Measurements from ENCODE around the gene CENPH.
"Not testable (repeated sequence)": the region's sequence is repeated elsewhere in the genome, so short reads cannot be mapped to it uniquely, and the experiment has no call there.

Gene CENPH

GRCh38 chr5:69212022-69212421 is 22.6 kb downstream of the CENPH start:
- Histone ChIP-seq H3K4me3 (ENCODE audit: low read length) (no peak overlapping the region), H3K27me3 (ENCODE audit: control insufficient read depth, insufficient read depth, low read length) (no peaks in the 10 kb centered on the region), H3K36me3 (ENCODE audit: control insufficient read depth, low read depth, low read length) (peaks cover 23% of the 10 kb centered on the region), H3K9ac (ENCODE audit: low read length) (no peak overlapping the region), H3K4me1 (ENCODE audit: control insufficient read depth, low read depth, low read length) (no peaks in the 10 kb centered on the region), H3K27ac (ENCODE audit: low read length) (no peak overlapping the region), H3K9me3 (ENCODE audit: control insufficient read depth, low read depth, low read length) (no peaks in the 10 kb centered on the region)

DNA sequence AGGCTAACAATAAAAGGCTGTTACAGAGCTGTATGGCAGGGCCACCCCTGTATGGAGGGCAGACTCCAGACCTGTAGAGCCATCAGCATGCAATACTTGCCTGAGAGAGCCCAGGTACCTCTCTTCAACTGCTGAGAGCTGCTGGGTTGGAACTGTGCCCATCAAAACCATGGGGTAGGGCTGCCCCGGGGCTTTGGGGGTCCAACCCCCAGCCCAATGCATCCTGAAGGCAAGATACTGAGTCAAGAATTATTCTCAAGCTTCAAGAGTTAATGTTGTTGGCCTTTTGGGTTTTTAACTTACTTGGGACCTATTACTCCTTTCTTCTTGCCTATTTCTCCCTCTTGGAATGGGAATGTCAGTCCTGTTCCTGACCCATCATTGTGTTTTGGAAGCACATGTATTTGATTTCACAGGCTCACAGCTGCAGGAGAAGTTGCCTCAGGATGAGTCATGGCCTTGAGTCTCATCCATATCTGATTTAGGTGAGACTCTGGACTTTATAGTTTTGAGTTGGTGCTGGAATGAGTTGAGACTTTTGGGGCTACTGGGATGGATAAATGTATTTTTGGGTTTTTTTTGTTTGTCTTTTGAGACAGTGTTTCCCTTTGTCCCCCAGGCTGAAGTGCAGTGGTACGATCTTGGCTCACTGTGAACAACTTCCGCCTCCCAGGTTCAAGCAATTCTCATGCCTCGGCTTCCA is 24.3 kb downstream of the CENPH start:
- H3K36me3 ChIP-seq (ENCODE audit: control insufficient read depth, low read depth, low read length), result peaks cover 17% of the 10 kb centered on the region
- no peaks in the 10 kb centered on the region for H3K4me1 ChIP-seq (ENCODE audit: control insufficient read depth, low read depth, low read length)
- H3K27me3 ChIP-seq (ENCODE audit: control insufficient read depth, insufficient read depth, low read length), result no peaks in the 10 kb centered on the region
- no peaks in the 10 kb centered on the region for H3K9me3 ChIP-seq (ENCODE audit: control insufficient read depth, low read depth, low read length)
- no peak overlapping the region for H3K27ac ChIP-seq (ENCODE audit: low read length)
- H3K4me3 ChIP-seq (ENCODE audit: low read length), result no peak overlapping the region
- no peak overlapping the region for H3K9ac ChIP-seq (ENCODE audit: low read length)

GRCh38 chr5:69217151-69217511 is 27.7 kb downstream of the CENPH start:
- peak overlapping the region; percentile 65 for H3K9ac ChIP-seq (ENCODE audit: low read length)
- H3K4me1 ChIP-seq (ENCODE audit: control insufficient read depth, low read depth, low read length), result no peaks in the 10 kb centered on the region
- no peaks in the 10 kb centered on the region for H3K27me3 ChIP-seq (ENCODE audit: control insufficient read depth, insufficient read depth, low read length)
- H3K9me3 ChIP-seq (ENCODE audit: control insufficient read depth, low read depth, low read length), result no peaks in the 10 kb centered on the region
- no peaks in the 10 kb centered on the region for H3K36me3 ChIP-seq (ENCODE audit: control insufficient read depth, low read depth, low read length)
- H3K4me3 ChIP-seq (ENCODE audit: low read length), result peak overlapping the region; percentile 83
- peak overlapping the region; percentile 73 for H3K27ac ChIP-seq (ENCODE audit: low read length)

DNA sequence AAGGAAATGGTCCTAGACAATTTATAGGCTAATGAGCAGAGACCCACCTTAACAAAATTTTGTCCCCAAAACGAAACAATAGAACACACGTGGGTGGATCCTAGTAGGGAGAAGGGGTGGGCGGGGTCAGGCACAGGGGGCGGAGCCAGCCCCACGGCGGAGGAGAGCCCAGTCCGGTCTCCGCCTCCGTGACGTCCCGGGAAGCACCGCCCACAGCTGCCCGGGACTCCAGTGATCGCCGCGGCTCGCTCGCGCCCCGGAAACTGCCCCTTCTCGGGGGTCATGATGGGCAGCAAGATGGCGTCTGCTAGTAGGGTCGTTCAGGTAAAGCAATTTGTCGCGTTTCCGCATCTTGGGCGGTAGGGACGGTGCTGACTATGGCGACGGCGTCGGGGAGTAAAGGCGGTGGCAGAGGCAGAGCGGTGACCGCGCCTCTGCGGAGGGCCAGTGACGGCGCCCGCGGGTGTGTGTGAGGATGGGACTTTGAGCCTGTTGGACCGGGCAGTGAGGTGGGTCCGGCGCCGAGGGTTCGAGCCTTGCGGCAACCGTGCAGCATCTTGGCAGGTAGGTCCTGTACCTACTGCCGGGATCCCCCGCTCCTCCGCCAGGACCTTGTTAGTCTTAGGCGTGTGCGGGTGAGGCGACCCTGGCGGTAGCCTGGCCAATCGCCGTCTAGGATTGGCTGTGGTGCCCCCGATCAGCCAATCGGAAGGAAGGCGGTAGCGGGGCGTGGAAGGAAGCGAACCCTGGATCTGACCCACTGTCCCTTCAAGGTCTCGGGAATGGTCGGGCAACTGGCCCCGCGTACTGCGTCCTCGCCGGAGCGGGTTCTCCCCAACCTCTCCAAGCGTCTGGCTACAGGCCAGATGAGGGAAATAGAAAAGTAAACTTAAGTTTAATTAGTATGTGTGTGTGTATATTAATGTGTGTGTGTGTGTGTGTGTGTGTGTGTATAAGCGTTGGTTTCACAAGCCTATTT is 28.5 kb downstream of the CENPH start:
- H3K27me3 ChIP-seq (ENCODE audit: control insufficient read depth, insufficient read depth, low read length), result no peaks in the 10 kb centered on the region
- no peaks in the 10 kb centered on the region for H3K36me3 ChIP-seq (ENCODE audit: control insufficient read depth, low read depth, low read length)
- H3K4me3 ChIP-seq (ENCODE audit: low read length), result peak overlapping the region; percentile 83
- H3K9ac ChIP-seq (ENCODE audit: low read length), result peak overlapping the region; percentile 65
- H3K4me1 ChIP-seq (ENCODE audit: control insufficient read depth, low read depth, low read length), result no peaks in the 10 kb centered on the region
- no peaks in the 10 kb centered on the region for H3K9me3 ChIP-seq (ENCODE audit: control insufficient read depth, low read depth, low read length)
- peak overlapping the region; percentile 73 for H3K27ac ChIP-seq (ENCODE audit: low read length)

- Histone ChIP-seq H3K9me3 (ENCODE audit: control insufficient read depth, low read depth, low read length) (no peaks in the 10 kb centered on the region), H3K27ac (ENCODE audit: low read length) (no peak overlapping the region), H3K36me3 (ENCODE audit: control insufficient read depth, low read depth, low read length) (no peaks in the 10 kb centered on the region), H3K27me3 (ENCODE audit: control insufficient read depth, insufficient read depth, low read length) (no peaks in the 10 kb centered on the region), H3K4me3 (ENCODE audit: low read length) (no peak overlapping the region), H3K9ac (ENCODE audit: low read length) (no peak overlapping the region), H3K4me1 (ENCODE audit: control insufficient read depth, low read depth, low read length) (no peaks in the 10 kb centered on the region)
Observed at GRCh38 chr5:69219939-69220338, 30.6 kb downstream of the CENPH start.

DNA sequence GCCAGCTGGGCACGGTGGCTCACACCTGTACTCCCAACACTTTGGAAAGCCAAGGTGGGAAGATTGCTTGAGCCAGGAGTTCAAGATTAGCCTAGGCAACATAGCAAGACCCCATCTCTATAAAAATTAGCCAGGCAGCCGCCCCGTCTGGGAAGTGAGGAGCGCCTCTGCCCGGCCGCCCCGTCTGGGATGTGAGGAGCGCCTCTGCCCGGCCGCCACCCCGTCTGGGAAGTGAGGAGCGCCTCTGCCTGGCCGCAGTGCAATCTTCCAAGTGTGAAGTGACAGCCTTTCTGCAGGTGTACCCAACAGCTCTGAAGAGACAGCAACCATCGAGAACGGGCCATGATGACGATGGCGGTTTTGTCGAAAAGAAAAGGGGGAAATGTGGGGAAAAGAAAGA is 31.0 kb downstream of the CENPH start:
- not testable (repeated sequence) for H3K4me3 ChIP-seq (ENCODE audit: low read length); H3K36me3 ChIP-seq (ENCODE audit: control insufficient read depth, low read depth, low read length); H3K9me3 ChIP-seq (ENCODE audit: control insufficient read depth, low read depth, low read length); H3K27ac ChIP-seq (ENCODE audit: low read length); H3K9ac ChIP-seq (ENCODE audit: low read length); H3K4me1 ChIP-seq (ENCODE audit: control insufficient read depth, low read depth, low read length); H3K27me3 ChIP-seq (ENCODE audit: control insufficient read depth, insufficient read depth, low read length)

GRCh38 chr5:69220833-69221232 is 31.4 kb downstream of the CENPH start:
- not testable (repeated sequence) for H3K27ac ChIP-seq (ENCODE audit: low read length); H3K4me1 ChIP-seq (ENCODE audit: control insufficient read depth, low read depth, low read length); H3K9ac ChIP-seq (ENCODE audit: low read length); H3K27me3 ChIP-seq (ENCODE audit: control insufficient read depth, insufficient read depth, low read length); H3K36me3 ChIP-seq (ENCODE audit: control insufficient read depth, low read depth, low read length); H3K4me3 ChIP-seq (ENCODE audit: low read length); H3K9me3 ChIP-seq (ENCODE audit: control insufficient read depth, low read depth, low read length)

DNA sequence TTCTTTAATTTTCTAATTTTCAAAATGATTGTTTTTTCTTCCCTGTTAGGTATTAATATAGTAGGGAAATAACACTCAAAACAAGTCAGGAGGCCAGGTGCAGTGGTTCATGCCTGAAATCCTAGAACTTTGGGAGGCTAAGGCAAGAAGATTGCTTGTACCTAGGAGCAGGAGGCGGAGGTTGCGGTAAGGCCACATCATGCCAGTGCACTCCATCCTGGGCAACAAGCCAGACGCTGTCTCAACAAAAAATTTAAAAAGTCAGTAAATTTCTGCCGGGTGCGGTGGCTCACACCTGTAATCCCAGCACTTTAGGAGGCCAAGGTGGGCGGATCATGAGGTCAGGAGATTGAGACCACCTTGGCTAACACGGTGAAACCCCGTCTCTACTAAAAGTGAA is 35.1 kb downstream of the CENPH start:
- Histone ChIP-seq H3K36me3 (ENCODE audit: control insufficient read depth, low read depth, low read length) (peaks cover 18% of the 10 kb centered on the region), H3K27me3 (ENCODE audit: control insufficient read depth, insufficient read depth, low read length) (no peaks in the 10 kb centered on the region), H3K27ac (ENCODE audit: low read length) (no peak overlapping the region), H3K9me3 (ENCODE audit: control insufficient read depth, low read depth, low read length) (no peaks in the 10 kb centered on the region), H3K4me1 (ENCODE audit: control insufficient read depth, low read depth, low read length) (no peaks in the 10 kb centered on the region), H3K4me3 (ENCODE audit: low read length) (no peak overlapping the region), H3K9ac (ENCODE audit: low read length) (no peak overlapping the region)

GRCh38 chr5:69225860-69226259 is 36.5 kb downstream of the CENPH start:
- Histone ChIP-seq H3K27ac (ENCODE audit: low read length) (no peak overlapping the region), H3K27me3 (ENCODE audit: control insufficient read depth, insufficient read depth, low read length) (no peaks in the 10 kb centered on the region), H3K9me3 (ENCODE audit: control insufficient read depth, low read depth, low read length) (no peaks in the 10 kb centered on the region), H3K9ac (ENCODE audit: low read length) (no peak overlapping the region), H3K36me3 (ENCODE audit: control insufficient read depth, low read depth, low read length) (peaks cover 24% of the 10 kb centered on the region), H3K4me1 (ENCODE audit: control insufficient read depth, low read depth, low read length) (no peaks in the 10 kb centered on the region), H3K4me3 (ENCODE audit: low read length) (no peak overlapping the region)

DNA sequence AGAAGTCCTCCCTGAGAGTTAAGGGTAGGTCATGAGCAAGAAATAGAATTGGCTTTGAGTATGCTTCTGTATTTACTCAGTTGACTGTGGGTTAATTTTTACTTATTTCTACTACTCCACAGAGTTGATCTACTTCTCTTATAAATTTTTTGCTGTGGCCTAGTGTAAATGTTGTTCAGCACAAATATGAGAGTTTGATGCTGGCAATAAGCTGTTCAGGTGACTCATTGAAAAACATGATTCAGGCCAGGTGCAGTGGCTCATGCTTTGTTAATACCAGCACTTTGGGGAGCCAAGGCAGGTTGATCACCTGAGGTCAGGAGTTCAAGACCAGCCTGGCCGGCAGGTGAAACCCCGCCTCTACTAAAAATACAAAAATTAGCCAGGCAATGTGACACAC is 40.8 kb downstream of the CENPH start:
- no peaks in the 10 kb centered on the region for H3K9me3 ChIP-seq (ENCODE audit: control insufficient read depth, low read depth, low read length)
- H3K9ac ChIP-seq (ENCODE audit: low read length), result no peak overlapping the region
- peaks cover 24% of the 10 kb centered on the region for H3K36me3 ChIP-seq (ENCODE audit: control insufficient read depth, low read depth, low read length)

DNA sequence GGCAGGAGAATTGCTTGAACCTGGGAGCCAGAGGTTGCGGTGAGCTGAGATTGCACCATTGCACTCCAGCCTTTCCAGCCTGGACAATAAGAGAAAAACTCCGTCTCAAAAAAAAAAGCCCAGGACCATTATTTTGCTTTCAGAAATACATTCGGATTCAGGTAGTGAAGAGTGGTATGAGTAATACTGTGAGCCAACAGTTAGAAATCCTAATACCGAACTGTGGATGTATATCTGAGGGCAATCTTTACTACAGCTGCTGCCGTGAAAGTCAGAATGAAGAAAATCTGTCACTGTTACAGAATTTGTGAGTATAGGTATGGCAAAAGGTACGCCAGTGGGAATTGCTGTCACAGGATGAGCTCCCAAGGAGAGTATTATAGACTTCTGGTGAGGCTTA is 41.9 kb downstream of the CENPH start:
- Histone ChIP-seq H3K36me3 (ENCODE audit: control insufficient read depth, low read depth, low read length) (peaks cover 24% of the 10 kb centered on the region), H3K27me3 (ENCODE audit: control insufficient read depth, insufficient read depth, low read length) (no peaks in the 10 kb centered on the region)

More for the DNA sequence above, 40.8 kb downstream of the CENPH start:
- no peaks in the 10 kb centered on the region for H3K27me3 ChIP-seq (ENCODE audit: control insufficient read depth, insufficient read depth, low read length)
- no peaks in the 10 kb centered on the region for H3K4me1 ChIP-seq (ENCODE audit: control insufficient read depth, low read depth, low read length)
- H3K27ac ChIP-seq (ENCODE audit: low read length), result no peak overlapping the region
- H3K4me3 ChIP-seq (ENCODE audit: low read length), result no peak overlapping the region

More for the DNA sequence above, 41.9 kb downstream of the CENPH start:
- Histone ChIP-seq H3K9me3 (ENCODE audit: control insufficient read depth, low read depth, low read length) (no peaks in the 10 kb centered on the region), H3K4me3 (ENCODE audit: low read length) (no peak overlapping the region), H3K4me1 (ENCODE audit: control insufficient read depth, low read depth, low read length) (peaks cover 4% of the 10 kb centered on the region), H3K27ac (ENCODE audit: low read length) (no peak overlapping the region), H3K9ac (ENCODE audit: low read length) (no peak overlapping the region)
